ENCODE results near the gene RNF26.

The RNF26 gene

GRCh38 chr11:119316016-119316728 is 18.2 kb upstream of the RNF26 start:
- no peak for FAIRE-seq

- no peak for FAIRE-seq
These were observed 17.4 kb upstream of the RNF26 start, which contains the start of gene MCAM for GRCh38 chr11:119316729-119317591. TSS of gene MCAM (minus strand) at chr11:119317130. CDS start at chr11:119317101, 29 bp downstream.

GRCh38 chr11:119317592-119318239 is 16.6 kb upstream of the RNF26 start:
- FAIRE-seq, result no peak

GRCh38 chr11:119318240-119319135 is 15.8 kb upstream of the RNF26 start:
- no peak for FAIRE-seq

GRCh38 chr11:119319136-119319699 is 15.1 kb upstream of the RNF26 start:
- no peak for FAIRE-seq

GRCh38 chr11:119319700-119320239 is 14.6 kb upstream of the RNF26 start:
- no peak for FAIRE-seq

GRCh38 chr11:119320240-119320775 is 14.0 kb upstream of the RNF26 start:
- FAIRE-seq, result no peak

- FAIRE-seq, result no peak
These were observed 13.4 kb upstream of the RNF26 start for GRCh38 chr11:119320776-119321524.

GRCh38 chr11:119322360-119322739 is 12.0 kb upstream of the RNF26 start:
- FAIRE-seq, result no peak

- no peak for FAIRE-seq
These were observed 11.3 kb upstream of the RNF26 start for GRCh38 chr11:119322921-119323531.

GRCh38 chr11:119323532-119324033 is 10.7 kb upstream of the RNF26 start:
- FAIRE-seq, result no peak

- FAIRE-seq, result no peak
These were observed 10.1 kb upstream of the RNF26 start for GRCh38 chr11:119324189-119324588.

GRCh38 chr11:119329320-119329719 is 5.0 kb upstream of the RNF26 start:
- no peak for FAIRE-seq

GRCh38 chr11:119330237-119330636 is 4.1 kb upstream of the RNF26 start:
- no peak for FAIRE-seq

GRCh38 chr11:119332111-119332765 is 2.1 kb upstream of the RNF26 start:
- FAIRE-seq, result no peak

- no peak for FAIRE-seq
These were observed 846 bp downstream of the RNF26 start for GRCh38 chr11:119335091-119335654.

GRCh38 chr11:119335655-119336543 is 1.6 kb downstream of the RNF26 start:
- no peak for FAIRE-seq

Measured in TTC549 (cell line).